HepG2 (cell line): ENCODE results near the gene CXCR2.
"Not testable (repeated sequence)": the region's sequence is repeated elsewhere in the genome, so short reads cannot be mapped to it uniquely, and the experiment has no call there.

ENCODE experiments used
- FOXA1 ChIP-seq, 2 experiments: fragments of 450-650 bp in 1 of 2; sonication (generic) in 1 of 2; formaldehyde crosslinking in 1 of 2; IDR thresholded peaks; 2 replicates each; pipeline versions ENCODE4 v1.4.0 to v1.6.1; 2016 to 2020; ENCODE audit warnings: missing genetic modification reagents in 1 of 2
- NCOR1 ChIP-seq: fragments of 200-600 bp; sonication (generic); IDR thresholded peaks from 2 replicates; pipeline ENCODE4 v1.7.0; 2017; ENCODE audit warnings: antibody characterized with exemption, low read length, borderline replicate concordance
- PAX8 ChIP-seq: sonication (generic); formaldehyde crosslinking; IDR thresholded peaks from 2 replicates; pipeline ENCODE4 v1.8.0; 2022; ENCODE audit warnings: mild to moderate bottlenecking, missing genetic modification reagents, borderline replicate concordance
- POLR2A ChIP-seq, 2 experiments: IDR thresholded peaks; 2 replicates each; pipeline ENCODE4 v1.6.1; 2011; ENCODE audit warnings: low read depth in 2 of 2, low read length in 2 of 2, mild to moderate bottlenecking in 1 of 2, moderate library complexity in 1 of 2; ENCODE audit not compliant: insufficient read depth in 1 of 2
- SKI ChIP-seq: fragments of 450-650 bp; IDR thresholded peaks from one replicate; pipeline ENCODE4 v1.6.1; 2018; ENCODE audit warnings: mild to moderate bottlenecking; ENCODE audit not compliant: partially characterized antibody
- TBX3 ChIP-seq: fragments of 450-650 bp; IDR thresholded peaks from 2 replicates; pipeline ENCODE4 v1.6.1; 2017; ENCODE audit warnings: antibody characterized with exemption, mild to moderate bottlenecking, inconsistent platforms, borderline replicate concordance
- YEATS2 ChIP-seq: sonication (generic); formaldehyde crosslinking; IDR thresholded peaks from 2 replicates; pipeline ENCODE4 v1.4.0; 2020; ENCODE audit warnings: missing genetic modification reagents, borderline replicate concordance
- ZNF18 ChIP-seq: sonication (generic); formaldehyde crosslinking; IDR thresholded peaks from 2 replicates; pipeline ENCODE4 v1.8.0; 2022; ENCODE audit warnings: mild to moderate bottlenecking, missing genetic modification reagents; ENCODE audit not compliant: insufficient replicate concordance
- ZNF512B ChIP-seq: sonication (generic); formaldehyde crosslinking; IDR thresholded peaks from 2 replicates; pipeline ENCODE4 v1.5.1; 2020; ENCODE audit warnings: missing genetic modification reagents, mild to moderate bottlenecking, borderline replicate concordance
- ZNF777 ChIP-seq: sonication (generic); formaldehyde crosslinking; IDR thresholded peaks from 2 replicates; pipeline ENCODE4 v1.4.0; 2020; ENCODE audit warnings: missing genetic modification reagents

GRCh38 chr2:218122286-218122685 lies 3.5 kb upstream of the CXCR2 start:
- not testable (repeated sequence) for TF ChIP-seq SKI; POLR2A (IDR thresholded peaks at IDR 0.05; ENCODE audit: insufficient read depth in 1 of 2, low read depth in 2 of 2, low read length in 2 of 2); ZNF777 (CRISPR knock-in tag); ZNF512B (CRISPR knock-in tag); YEATS2; ZNF18 (CRISPR knock-in tag); NCOR1; TBX3; FOXA1 (IDR thresholded peaks at IDR 0.05); FOXA1 (CRISPR knock-in tag; IDR thresholded peaks at IDR 0.05); PAX8
